A549 treated with GW870086 at 1 μM for 4 hours (cell line): Measurements from ENCODE around the gene IRF9. TPM values are rescaled to one million over a fixed set of nuclear protein-coding genes. Genes with fewer than 3 reads are reported as not detected.

ENCODE experiments used
- total RNA-seq: library from RNA; stranded (reverse); fragments of 200-300 nt; extraction: Qiagen RNA extraction; gene quantifications from 5 replicates; pipeline ENCODE4 v1.2.3, GENCODE V29; 2022; ENCODE audit warnings: low read depth

The IRF9 gene, protein sequence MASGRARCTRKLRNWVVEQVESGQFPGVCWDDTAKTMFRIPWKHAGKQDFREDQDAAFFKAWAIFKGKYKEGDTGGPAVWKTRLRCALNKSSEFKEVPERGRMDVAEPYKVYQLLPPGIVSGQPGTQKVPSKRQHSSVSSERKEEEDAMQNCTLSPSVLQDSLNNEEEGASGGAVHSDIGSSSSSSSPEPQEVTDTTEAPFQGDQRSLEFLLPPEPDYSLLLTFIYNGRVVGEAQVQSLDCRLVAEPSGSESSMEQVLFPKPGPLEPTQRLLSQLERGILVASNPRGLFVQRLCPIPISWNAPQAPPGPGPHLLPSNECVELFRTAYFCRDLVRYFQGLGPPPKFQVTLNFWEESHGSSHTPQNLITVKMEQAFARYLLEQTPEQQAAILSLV
- total RNA-seq: 15.3 to 20.5 TPM (median 18.1 TPM) in 5 replicates

DNA sequence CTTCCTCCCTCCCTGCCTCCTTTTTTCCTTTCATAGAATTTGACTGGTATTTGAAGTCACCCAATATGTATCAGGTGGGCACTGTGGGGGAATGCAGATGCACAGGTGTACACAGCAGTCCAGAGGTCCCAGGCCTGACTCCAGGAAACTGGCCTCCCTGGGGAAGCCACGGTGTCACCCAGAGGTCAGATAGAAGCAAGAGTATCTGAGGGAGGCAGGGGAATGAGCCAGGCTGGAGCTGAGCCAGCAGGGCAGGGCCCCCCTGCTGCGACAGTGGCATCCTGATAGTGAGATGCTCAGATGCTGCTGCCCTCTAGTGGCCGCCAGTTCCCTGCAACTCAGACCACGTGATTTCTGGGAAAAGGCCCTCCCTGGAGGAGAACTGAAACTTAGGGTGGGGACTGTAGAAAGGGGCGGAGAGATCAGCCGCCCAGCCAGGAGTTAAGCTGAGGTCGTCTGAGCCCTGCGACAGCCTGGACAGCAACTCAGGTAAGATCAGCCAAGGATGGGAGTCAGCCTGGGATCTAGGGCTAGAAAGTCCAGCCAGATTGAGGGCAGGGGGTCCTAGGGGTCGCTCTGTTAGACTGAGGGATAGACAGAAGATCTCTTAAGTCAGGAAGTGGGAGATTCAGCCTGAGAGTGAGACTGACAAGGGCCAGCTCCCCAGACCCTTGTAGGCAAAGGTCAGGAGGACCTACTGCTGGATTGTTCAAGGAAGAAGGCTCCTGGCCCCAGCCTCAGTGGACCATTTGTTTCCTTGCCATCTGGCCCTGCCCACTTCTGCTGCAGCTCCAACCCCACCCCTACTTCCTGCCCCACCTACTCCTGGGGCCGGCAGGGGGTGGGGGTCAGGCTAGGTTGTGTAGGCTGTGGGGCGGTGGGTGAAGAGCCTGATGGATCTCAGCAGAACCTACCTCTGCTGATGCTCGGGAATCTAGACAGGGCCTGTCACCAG, at the start of gene IRF9:
Gene IRF9 (plus strand): TSS at position 416 of the 955 bp plus-strand sequence. CDS start 880 bp downstream, outside the sequence.

DNA sequence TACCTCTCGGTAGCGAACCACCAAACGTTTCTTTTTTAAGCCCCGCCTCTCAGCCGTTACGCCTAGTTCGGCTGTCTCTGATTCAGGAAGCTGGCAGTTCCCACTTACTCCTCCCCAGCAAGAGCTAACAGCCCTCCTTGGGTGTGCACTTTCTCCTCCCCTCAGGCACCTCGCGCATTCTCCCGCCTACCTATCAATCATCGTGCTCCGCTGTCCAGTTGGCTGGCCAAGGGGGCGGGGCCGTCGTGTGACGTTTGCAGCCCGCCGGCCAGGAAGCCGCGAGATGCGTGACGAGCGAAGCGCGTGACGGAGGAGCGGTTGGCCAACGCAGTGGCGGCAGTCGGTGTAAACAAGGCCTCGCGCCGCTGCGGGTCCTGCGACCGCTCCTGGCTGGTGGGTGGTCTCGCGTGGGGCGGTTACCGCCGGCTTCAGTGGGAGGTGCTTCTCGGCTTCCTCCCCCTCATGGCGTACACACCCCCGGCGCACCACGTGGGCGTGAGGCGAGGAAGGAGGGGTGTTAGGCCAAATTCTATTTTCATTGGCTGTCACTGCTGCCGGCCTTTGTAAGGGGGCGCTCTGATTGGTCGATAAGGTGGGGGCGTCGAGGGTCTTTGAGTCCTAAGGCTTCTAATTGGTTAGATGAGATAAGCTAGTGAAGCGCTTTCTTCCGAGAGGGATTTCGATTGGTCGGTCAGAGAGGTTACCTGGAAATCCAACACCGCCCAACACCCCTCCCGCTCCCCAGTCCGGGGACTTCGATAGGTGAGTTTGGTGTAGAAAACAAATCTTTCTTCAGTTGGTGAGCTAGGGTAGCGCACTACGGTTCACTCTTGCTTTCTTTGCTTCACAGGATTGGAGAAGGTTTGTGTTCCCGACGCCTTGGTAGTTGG, 46.3 kb upstream of the IRF9 start, which contains the start of the genes DCAF11 and NRL:
Gene DCAF11 (plus strand): TSS at position 246 of the 890 bp plus-strand sequence. CDS start 818 bp downstream, outside the sequence.
Gene NRL (minus strand): TSS at position 418 of the 890 bp plus-strand sequence. CDS start 32,101 bp downstream, outside the sequence.

DNA sequence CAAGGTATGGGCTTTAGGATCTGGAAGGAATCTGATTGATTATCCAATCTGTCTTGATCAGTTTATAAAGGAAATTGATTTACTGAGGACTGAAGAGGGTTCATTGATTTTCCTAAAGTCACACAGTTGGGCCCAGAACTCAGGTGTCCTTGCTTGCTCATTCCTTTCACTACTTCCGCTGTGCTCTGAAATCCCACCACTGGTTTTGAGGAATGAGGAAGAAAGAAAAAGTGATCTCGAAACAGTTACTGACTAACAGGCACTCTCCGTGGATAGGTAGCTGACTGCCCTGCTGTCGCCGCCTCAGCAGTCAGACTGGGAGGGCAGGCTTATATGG, 30.7 kb upstream of the IRF9 start, which contains the start of gene FITM1:
Gene FITM1 (plus strand): TSS at position 280 of the 337 bp plus-strand sequence. CDS start 905 bp downstream, outside the sequence.

DNA sequence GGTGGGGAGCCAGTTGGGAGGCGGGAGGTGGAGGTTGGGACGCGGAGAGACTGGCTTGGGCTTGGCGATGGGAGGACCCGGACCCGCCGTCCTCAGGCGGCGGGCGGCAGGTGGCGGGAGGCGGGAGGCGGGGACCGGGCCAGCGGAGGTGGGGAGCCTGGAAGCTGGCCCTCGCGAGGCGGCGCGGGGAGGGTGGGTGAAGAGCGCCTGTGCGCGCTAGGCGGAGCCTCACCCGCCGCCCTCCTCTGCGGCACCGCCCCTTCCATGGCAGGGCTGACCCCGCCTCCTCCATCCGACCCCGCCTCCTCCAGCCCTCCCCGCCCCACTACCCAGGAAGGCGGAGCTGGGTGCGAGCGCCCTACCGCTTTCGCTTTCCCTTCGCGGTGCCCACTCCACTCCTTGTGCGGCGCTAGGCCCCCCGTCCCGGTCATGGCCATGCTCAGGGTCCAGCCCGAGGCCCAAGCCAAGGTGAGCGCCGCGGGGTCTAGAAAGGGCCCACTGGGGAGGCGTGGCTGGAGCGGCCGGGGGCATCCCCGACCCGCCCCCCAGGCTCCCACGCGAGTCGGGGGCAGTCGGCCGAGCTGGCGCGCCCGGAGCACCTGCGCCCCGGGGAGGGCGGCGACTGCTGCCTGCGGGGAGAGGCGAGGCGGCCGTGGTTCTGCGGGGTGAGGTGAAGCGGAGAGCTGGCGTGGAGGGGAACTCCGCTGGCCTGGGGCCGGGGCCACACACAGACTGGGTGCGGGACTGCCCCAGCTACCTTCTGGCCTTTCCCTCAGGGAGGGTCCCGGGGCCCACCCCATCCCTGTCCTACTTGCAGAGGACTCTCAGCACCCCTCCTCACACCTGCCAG, 25.0 kb upstream of the IRF9 start, which contains the start of gene PSME1:
Gene PSME1 (plus strand): TSS at position 361 of the 850 bp plus-strand sequence. CDS start 69 bp downstream, at position 430.

DNA sequence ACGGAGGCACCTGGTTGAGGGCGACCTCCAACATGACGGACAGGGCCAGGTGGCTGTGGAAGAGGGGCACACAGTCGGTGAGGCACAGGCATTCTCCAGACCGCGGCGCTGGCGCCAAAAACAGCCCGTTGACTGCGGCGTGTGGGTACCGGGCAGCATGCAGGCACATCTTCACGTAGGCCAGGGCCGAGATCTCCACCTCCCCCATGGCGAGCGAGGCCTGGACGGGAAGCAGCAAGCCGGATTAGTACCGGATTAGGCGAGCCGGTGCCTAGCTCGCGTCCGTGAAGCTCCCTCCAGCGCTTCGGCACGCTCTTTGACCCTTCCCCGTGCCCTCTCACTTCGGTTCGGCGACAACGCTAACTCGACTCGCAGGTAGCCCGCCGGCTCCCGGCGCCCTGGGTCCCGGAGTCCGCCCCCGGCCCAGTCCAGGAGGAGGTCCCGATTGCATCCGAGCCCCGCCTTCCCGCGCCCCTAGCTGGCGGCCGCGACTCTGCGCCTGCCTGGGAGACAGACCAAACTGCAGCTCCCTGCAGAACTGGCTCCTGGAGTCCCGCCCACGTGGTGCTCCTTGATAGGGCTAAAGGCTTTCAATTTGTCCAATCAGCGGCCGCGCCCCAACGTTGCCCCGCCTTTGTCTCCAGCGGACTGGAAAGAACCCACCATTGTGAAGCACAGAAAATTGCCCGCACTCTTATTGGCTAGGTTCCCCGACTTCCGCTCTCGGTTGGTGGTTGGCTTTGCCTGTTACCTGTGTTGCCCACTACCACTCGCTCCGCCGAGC, 19.8 kb upstream of the IRF9 start, which contains the start of gene EMC9:
Gene EMC9 (minus strand): TSS at position 495 of the 784 bp plus-strand sequence. CDS start 287 bp downstream, at position 208.

DNA sequence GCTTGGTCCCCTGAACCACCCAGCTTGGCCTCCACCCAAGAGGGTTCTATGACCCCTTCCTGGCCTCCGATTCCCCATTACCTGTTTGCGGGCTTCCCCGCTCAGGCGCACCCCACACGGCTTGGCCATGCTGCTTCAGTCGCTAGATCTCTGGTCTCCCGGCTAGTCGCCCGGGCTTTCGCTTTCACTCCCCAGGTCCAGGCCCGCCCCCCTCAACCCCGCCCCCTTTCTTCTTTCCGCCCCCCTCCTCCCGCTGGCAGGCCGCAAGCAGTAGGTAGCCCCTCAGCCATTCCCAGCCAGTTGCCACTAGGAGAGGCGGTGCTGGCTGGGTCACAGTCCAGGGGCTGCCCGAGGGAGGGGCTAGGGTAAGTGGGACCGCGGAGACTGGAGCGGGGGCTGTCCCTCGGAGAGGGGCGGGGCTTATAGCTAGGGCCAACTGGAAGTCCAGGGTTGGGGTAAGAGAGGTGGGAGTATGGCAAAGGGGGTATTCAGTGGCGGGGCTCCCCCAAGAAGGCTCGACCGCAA, 14.6 kb upstream of the IRF9 start, which contains the start of gene PSME2:
Gene PSME2 (minus strand): TSS at position 158 of the 525 bp plus-strand sequence. CDS start 29 bp downstream, at position 129.

DNA sequence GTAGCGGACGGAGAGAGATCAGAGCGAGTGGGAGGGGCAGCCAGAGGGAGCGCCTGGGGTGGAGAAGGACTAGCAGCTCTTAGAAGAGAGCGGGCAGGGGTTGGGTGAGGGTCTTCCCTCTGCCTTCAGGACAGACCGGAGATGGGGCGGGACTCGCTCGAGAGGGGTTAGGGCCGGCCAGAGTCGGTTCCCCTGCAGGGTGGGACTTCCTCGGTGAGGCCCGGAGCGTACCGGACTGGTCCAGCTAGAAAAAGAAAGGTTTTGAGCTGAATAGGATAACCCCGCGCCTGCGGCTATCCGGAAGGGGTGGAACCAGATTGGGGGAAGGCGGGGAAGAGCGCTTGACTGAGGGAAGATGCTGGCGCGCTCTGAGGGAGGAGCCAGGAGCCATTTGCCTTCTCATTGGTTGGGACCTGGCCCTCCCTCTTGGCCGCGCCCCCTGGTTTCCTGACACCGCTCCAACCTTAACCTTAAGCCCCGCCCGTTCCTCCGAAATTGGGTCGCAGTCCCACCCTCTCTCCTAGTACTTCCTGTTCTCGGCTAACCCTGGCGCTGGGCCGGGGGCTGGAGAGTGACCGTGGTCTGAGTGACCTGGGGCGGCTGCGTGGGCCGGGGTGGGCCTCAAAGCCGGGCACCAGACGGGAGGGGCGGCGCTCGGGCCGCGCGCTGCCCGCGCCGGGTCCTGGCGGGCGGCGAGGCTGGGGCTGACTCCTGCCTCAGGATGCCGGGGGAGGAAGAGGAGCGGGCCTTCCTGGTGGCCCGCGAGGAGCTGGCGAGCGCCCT, 13.9 kb upstream of the IRF9 start, which contains the start of gene RNF31:
Gene RNF31 (plus strand): TSS at position 521 of the 783 bp plus-strand sequence. CDS start 201 bp downstream, at position 722.

DNA sequence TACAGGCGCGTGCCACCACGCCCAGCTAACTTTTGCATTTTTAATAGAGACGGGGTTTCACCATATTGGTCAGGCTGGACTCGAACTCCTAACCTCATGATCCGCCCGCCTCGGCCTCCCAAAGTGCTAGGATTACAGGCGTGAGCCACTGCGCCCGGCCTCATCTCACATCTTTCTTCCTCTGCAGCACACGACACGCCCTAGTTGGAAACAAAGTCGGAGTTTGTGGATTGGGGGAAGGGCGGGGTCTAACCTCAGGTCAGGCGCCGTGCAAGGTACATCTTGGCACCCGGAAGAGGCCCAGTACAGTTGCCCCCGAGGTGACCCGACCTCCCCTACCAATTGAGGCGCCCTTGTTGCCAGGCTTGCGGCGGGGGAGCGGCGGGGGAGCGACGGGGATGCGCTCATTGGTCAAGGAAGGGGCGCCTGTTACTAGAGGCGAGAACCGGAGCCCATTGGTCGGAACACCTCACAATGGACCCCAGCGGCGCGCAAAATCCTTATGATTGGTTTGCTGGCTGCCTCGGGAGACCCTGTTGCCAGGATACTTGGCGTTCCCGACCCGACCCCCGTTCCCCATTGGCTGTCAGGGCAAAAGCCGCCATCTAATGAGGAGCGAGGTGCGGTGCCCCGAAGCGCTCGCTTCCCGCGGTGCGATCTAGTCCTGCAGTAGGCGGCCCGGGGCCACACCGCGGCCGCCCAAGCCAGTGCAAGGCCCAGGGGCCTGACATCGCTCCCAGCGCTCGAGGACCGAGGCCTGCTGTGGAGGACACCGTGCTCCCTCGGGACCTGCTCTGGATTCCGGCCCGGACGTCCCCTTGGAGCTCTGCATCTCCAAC, 10.6 kb downstream of the IRF9 start, which contains the start of gene REC8:
Gene REC8 (plus strand): TSS at position 659 of the 839 bp plus-strand sequence. CDS start 473 bp downstream, outside the sequence.

DNA sequence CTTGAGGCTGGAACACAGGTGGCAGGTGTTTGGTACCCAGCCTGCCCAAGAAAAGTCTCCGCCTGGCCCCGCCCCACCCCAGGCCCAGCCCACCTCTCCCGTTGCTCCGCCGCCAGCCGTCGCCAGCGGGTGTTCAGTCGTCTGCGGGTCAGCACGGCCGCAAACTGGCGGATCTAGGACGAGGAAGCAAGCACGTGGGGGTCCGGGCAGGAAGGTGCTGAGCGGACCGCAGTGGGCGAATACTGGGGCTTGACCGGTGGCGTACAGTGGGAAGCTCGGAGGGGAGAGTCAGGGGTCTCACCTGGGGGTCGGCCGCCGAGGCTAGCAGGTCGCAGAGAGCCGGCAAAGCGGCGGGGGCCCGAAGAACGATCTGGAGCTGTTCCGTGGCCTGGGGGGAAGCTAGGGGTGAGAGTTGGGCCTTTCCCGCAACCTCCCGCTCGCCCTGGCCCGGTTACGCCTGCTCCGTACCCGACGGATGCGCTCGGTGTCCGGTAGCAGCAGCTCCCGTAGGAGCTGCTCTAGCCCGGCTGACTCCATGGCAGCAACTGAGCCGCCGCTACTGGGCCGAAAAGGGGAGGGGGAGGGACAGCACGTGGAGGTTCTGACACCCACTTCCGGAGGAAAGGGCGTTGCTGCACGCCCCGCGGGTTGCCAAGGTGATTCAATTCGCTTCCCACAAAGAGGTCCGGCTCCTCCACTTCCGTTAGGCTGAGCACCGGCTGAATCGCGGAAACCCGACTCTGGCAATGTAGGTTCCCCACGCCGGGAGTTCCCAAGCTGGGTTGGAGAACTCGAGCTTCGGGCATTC, 27.4 kb downstream of the IRF9 start, which contains the start of gene IPO4:
Gene IPO4 (minus strand): TSS at position 566 of the 808 bp plus-strand sequence. CDS start 29 bp downstream, at position 537.

DNA sequence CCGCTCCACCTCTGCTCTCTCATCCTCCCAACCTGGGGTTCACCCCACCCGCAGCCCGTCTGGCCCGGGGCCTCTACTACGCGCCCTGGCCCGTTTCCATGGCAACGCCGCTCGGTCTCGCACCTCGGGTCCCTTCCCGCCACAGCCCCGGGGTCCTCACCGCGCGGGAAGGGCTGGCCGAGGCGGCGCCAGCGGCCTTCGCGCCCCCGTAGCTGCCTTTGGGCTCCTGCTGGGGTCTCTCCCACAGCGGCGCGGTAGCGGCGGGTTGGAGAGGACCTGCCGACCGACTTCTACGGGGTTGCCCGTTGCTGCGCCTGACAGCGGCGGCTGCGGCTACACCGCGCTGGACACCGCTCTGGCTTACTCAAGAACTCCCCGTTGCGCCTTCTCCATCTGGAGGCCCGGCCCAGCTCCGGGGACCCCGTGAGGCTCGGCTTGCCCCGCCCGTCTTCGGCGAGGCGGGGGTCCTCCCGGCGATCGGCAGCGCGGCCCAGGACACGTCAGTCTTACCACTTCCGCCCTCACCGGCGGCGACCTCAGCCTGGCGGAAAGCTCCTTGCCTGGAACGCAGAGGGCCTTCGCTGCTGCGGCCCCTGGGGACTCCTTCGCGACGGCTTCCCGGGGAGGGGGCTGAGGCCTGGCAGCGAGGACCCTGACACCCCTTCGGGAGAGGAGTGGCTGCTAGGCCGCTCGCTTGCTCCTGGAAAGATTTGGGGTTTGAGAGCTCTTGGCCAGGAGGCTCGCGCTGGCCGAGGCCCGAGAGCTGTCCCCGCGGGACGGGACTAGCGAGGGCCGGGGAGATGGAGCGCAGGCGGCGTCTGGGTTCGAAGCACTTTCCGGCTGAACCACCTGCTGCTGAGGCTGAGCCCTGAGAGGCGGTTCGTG, 34.4 kb downstream of the IRF9 start, which contains the start of gene TM9SF1:
Gene TM9SF1 (minus strand): TSS at position 256 of the 885 bp plus-strand sequence. CDS start 422 bp downstream, outside the sequence.

DNA sequence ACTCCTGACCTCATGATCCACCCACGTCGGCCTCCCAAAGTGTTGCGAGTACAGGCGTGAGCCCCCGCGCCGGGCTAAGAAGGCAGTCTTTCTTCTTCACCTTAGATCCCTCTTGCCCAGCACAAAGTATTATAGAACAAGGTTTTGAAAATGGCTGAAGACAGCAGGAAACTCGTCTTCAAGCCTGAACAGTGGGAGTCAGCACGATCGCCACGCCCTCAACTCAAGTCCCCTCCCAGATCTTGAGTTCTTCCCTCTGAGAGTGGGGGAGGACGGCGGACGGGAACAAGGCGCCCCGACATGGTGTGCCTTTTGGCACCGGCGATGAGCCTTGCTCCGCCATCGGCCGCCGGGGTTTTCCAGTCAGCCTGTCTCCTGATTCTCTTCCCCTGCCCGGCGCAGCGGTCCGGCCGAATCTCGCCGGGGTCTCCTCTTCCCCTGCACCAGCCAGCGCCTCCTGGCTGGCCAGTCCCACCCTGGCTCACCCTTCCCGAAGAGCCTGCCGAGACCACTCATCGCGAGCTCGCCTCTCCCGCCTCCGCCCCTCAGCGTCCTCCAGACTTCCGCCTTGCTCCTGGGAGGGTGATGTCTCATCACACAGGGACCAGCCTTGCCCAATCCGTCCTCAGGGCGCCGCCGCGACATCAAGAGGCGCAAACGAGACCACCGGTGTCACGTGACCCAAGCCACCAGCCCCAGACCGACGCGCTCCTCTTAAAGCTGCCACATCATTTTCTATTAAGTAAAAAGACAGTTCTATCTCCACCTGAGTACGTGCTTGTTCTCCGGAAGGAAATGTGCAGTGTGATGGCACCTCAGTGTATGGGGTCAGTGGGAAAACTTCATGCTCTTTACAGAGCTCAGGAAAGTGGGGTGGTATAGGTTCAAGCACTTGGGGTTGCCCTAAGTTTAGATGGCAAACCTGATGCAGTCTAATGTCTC, 52.1 kb downstream of the IRF9 start, which contains the start of gene CHMP4A:
Gene CHMP4A (minus strand): TSS at position 565 of the 942 bp plus-strand sequence. CDS start 49 bp downstream, at position 516.

DNA sequence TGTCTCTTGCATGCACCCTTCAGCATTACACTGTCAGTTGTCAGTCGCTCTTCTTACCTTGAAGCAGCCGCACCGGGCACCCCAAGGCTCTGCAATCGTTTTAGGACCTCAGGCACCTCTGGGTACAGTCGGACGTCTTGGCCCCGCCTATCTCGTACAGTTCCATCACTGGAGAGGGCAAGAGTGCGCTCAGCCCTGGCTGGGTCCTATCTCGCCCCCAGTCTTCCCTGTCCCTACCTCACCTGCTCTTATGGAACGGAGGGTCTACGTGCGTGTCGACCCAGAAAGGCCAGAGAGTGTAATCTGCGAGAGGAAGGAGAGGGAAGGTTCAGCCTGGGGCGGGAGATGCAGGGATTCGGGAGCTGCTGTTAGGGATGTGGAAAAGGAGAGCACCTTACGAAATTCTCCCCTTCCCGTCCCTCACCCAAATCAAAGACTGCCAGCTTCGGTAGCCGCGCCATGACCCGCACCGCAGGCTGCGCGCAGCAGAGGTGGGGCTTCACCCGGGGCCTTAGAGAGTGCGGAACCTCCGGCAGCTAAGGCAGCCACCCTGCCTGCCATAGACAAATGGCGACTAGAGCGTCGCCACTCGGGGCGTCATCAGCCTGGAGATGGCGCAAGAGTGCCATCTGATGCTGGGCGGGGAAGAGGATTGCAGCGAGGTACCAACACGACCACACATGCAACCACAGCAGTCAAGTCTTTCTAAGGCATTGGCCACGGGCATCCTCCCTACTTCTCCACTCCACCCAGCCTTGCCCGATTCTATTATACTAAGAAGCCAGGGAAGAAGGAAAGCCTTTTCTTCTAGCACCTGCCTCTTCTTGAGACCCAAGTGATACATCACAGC, 54.7 kb downstream of the IRF9 start, which contains the start of gene MDP1:
Gene MDP1 (minus strand): TSS at position 572 of the 850 bp plus-strand sequence. CDS start 111 bp downstream, at position 461.

